Measurements from ENCODE around the gene LCA5L. TPM values are rescaled to one million over a fixed set of nuclear protein-coding genes. Genes with fewer than 3 reads are reported as not detected.
A peak's percentile ranks its signal among the peaks of the same experiment; 100 is the strongest.

The LCA5L gene
- total RNA-seq, 1 donor from 2014 or later, result 0.92 TPM

DNA sequence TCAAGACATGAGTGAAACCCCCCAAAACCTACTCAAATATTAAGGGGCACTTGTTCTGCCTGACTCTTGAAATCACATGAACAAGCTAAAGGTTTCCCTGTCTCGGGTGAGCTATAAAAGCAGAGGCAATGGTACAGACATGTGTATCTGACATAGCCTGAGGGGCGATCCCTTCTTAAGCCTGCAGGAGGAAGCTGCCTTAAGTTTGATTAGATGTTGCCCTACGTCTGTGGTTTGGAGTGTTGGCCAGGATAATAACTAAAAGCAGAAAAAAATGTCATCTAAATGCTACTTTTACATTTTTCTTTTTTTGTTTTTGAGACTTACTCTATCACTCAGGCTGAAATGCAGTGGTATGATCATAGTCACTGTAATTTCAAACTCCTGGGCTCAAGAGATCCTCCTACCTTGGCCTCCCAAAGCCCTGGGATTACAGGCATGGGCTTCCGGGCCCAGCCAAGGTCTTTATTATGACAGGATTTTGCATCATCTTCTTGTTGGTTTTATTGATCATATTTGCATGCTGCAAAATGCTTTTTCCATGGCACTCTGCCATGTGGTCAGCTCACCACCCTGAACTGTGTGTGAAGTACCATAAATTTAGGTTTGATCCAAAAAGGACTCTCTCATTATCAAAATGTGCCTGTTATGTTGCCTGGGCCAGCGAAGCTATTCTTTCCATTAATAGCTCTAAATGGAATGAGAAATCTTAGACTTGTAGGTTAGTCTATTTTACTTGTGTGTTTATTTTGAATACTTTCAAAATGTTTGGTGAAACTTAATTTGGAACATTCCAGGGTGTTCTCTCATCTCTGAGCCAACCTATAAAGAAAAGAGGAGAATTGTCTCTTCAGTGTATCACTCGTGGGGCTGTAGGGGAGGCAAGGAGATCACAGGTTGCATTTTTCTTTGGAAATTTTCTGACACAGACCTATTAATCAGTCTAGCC, 81.7 kb downstream of the LCA5L start:
- no peaks in the 10 kb centered on the region for H3K27me3 Mint-ChIP-seq (ENCODE audit: low read depth)
- no peak overlapping the region for H3K4me3 Mint-ChIP-seq (ENCODE audit: unreplicated experiment)
- no peak for DNase-seq (ENCODE audit: low spot score)
- TF ChIP-seq, protein P1, sequence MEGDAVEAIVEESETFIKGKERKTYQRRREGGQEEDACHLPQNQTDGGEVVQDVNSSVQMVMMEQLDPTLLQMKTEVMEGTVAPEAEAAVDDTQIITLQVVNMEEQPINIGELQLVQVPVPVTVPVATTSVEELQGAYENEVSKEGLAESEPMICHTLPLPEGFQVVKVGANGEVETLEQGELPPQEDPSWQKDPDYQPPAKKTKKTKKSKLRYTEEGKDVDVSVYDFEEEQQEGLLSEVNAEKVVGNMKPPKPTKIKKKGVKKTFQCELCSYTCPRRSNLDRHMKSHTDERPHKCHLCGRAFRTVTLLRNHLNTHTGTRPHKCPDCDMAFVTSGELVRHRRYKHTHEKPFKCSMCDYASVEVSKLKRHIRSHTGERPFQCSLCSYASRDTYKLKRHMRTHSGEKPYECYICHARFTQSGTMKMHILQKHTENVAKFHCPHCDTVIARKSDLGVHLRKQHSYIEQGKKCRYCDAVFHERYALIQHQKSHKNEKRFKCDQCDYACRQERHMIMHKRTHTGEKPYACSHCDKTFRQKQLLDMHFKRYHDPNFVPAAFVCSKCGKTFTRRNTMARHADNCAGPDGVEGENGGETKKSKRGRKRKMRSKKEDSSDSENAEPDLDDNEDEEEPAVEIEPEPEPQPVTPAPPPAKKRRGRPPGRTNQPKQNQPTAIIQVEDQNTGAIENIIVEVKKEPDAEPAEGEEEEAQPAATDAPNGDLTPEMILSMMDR (IDR thresholded peaks at IDR 0.05), result no peak
- H3K36me3 Mint-ChIP-seq (ENCODE audit: low read depth), result no peaks in the 10 kb centered on the region
- H3K27ac Mint-ChIP-seq (ENCODE audit: unreplicated experiment), result peak overlapping the region; percentile 78
- H3K4me1 Mint-ChIP-seq (ENCODE audit: low read depth), result peaks cover 20% of the 10 kb centered on the region
- H3K9me3 Mint-ChIP-seq (ENCODE audit: low read depth), result peaks cover 6% of the 10 kb centered on the region

DNA sequence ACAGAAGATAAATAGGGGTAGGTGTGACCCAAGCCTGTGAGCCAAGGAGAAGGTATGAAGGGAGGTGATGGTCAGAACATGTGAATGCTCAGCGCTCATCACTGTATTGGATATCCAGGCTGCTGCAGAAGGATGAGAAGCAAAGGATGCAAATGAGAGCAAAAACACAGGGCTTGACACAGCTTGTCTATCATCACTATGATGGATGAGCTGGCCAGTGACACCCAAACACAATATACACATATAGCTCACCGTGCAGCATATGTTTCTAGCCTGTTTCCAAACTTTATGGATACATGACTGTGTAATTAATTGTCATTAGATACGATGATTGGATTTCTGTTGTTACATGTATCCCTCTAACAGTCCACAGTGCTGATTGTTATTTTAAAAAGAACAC, 82.8 kb downstream of the LCA5L start:
- Mint-ChIP-seq H3K4me3 (ENCODE audit: unreplicated experiment) (no peak overlapping the region), H3K27ac (ENCODE audit: unreplicated experiment) (no peak overlapping the region), H3K27me3 (ENCODE audit: low read depth) (no peaks in the 10 kb centered on the region), H3K9me3 (ENCODE audit: low read depth) (peaks cover 5% of the 10 kb centered on the region), H3K36me3 (ENCODE audit: low read depth) (no peaks in the 10 kb centered on the region), H3K4me1 (ENCODE audit: low read depth) (peaks cover 20% of the 10 kb centered on the region)
- TF ChIP-seq, protein P1 (IDR thresholded peaks at IDR 0.05), result no peak
- DNase-seq (ENCODE audit: low spot score), result no peak

- Mint-ChIP-seq H3K27ac (ENCODE audit: unreplicated experiment) (no peak overlapping the region), H3K27me3 (ENCODE audit: low read depth) (no peaks in the 10 kb centered on the region), H3K36me3 (ENCODE audit: low read depth) (no peaks in the 10 kb centered on the region), H3K4me1 (ENCODE audit: low read depth) (peaks cover 10% of the 10 kb centered on the region), H3K4me3 (ENCODE audit: unreplicated experiment) (no peak overlapping the region), H3K9me3 (ENCODE audit: low read depth) (peaks cover 2% of the 10 kb centered on the region)
- DNase-seq (ENCODE audit: low spot score), result no peak
- TF ChIP-seq, protein P1 (IDR thresholded peaks at IDR 0.05), result no peak
These were observed 86.2 kb downstream of the LCA5L start for GRCh38 chr21:39359382-39359781.

Small RNA genes lying within 50 kb of the gene (microRNA-seq; reads per million reads assigned to microRNA genes)
- gene MIR6508 (ENCODE audit: borderline number of aligned reads), result not detected

Other genes starting within 250 kb of the LCA5L start
- 26.5 to 33.0 TPM (median 28.4 TPM) in 3 replicates for gene BRWD1, start 132.1 kb downstream of the LCA5L start, total RNA-seq
- gene HMGN1, start 96.7 kb downstream of the LCA5L start, total RNA-seq, result 218 to 266 TPM (median 230 TPM) in 3 replicates
- 2.4 to 3.3 TPM (median 2.8 TPM) in 3 replicates for gene SH3BGR, start 6.2 kb upstream of the LCA5L start, total RNA-seq
- 0.03 to 0.05 TPM in 2 of 3 replicates, not detected in the other for gene B3GALT5, start 167.2 kb upstream of the LCA5L start, total RNA-seq

Measured in chondrocyte (in vitro differentiated cells).